HG02870 (cell line): ENCODE results near the gene TAGLN2.
"Not testable (repeated sequence)": the region's sequence is repeated elsewhere in the genome, so short reads cannot be mapped to it uniquely, and the experiment has no call there.

Experiments used
- ATAC-seq: cut with Tn5 transposase; IDR thresholded peaks from one replicate; pipeline ENCODE4 v1.9.1; 2021; ENCODE audit warnings: mild to moderate bottlenecking, moderate library complexity; ENCODE audit not compliant: unreplicated experiment

The TAGLN2 gene

GRCh38 chr1:159902541-159902940, 22.8 kb downstream of the TAGLN2 start:
- ATAC-seq: no peak

GRCh38 chr1:159900755-159901360, 24.4 kb downstream of the TAGLN2 start:
- no peak for ATAC-seq

- no peak for ATAC-seq
Measured at GRCh38 chr1:159900086-159900680, 25.1 kb downstream of the TAGLN2 start, which contains the start of gene CFAP45. Gene CFAP45 (minus strand): TSS chr1:159900165. CDS start chr1:159900098, 67 bp downstream.

GRCh38 chr1:159899634-159900033, 25.7 kb downstream of the TAGLN2 start:
- not testable (repeated sequence) for ATAC-seq

GRCh38 chr1:159898527-159898926, 26.8 kb downstream of the TAGLN2 start:
- ATAC-seq: no peak

GRCh38 chr1:159897962-159898361, 27.3 kb downstream of the TAGLN2 start:
- ATAC-seq: no peak

GRCh38 chr1:159896546-159896930, 28.8 kb downstream of the TAGLN2 start:
- no peak for ATAC-seq

GRCh38 chr1:159895836-159896545, 29.3 kb downstream of the TAGLN2 start:
- ATAC-seq: no peak

- ATAC-seq: no peak
Measured at GRCh38 chr1:159895286-159895685, 30.0 kb downstream of the TAGLN2 start.

- no peak for ATAC-seq
Measured at GRCh38 chr1:159892944-159893343, 32.4 kb downstream of the TAGLN2 start.

GRCh38 chr1:159891275-159892157, 33.8 kb downstream of the TAGLN2 start:
- ATAC-seq: no peak

GRCh38 chr1:159890390-159890789, 34.9 kb downstream of the TAGLN2 start:
- ATAC-seq: no peak

GRCh38 chr1:159889821-159890252, 35.5 kb downstream of the TAGLN2 start:
- ATAC-seq: peak; percentile 96

GRCh38 chr1:159889202-159889601, 36.1 kb downstream of the TAGLN2 start:
- ATAC-seq: no peak

GRCh38 chr1:159884296-159884695, 41.0 kb downstream of the TAGLN2 start:
- no peak for ATAC-seq

GRCh38 chr1:159883134-159883533, 42.2 kb downstream of the TAGLN2 start:
- no peak for ATAC-seq

GRCh38 chr1:159882527-159882862, 42.8 kb downstream of the TAGLN2 start:
- no peak for ATAC-seq

- no peak for ATAC-seq
Measured at GRCh38 chr1:159881622-159882526, 43.4 kb downstream of the TAGLN2 start.

GRCh38 chr1:159880430-159880829, 44.9 kb downstream of the TAGLN2 start:
- no peak for ATAC-seq

- ATAC-seq: no peak
Measured at GRCh38 chr1:159879977-159880376, 45.3 kb downstream of the TAGLN2 start.
